Activated naive CD4-positive, alpha-beta T cell treated with Interleukin-2 at 50 U/mL for 16 hours (primary cell): ENCODE measurements around the gene ROM1.

Source experiments
- DNase-seq: peaks from one replicate; pipeline ENCODE4 v3.0.0-alpha.2; 2020

The ROM1 gene

DNA sequence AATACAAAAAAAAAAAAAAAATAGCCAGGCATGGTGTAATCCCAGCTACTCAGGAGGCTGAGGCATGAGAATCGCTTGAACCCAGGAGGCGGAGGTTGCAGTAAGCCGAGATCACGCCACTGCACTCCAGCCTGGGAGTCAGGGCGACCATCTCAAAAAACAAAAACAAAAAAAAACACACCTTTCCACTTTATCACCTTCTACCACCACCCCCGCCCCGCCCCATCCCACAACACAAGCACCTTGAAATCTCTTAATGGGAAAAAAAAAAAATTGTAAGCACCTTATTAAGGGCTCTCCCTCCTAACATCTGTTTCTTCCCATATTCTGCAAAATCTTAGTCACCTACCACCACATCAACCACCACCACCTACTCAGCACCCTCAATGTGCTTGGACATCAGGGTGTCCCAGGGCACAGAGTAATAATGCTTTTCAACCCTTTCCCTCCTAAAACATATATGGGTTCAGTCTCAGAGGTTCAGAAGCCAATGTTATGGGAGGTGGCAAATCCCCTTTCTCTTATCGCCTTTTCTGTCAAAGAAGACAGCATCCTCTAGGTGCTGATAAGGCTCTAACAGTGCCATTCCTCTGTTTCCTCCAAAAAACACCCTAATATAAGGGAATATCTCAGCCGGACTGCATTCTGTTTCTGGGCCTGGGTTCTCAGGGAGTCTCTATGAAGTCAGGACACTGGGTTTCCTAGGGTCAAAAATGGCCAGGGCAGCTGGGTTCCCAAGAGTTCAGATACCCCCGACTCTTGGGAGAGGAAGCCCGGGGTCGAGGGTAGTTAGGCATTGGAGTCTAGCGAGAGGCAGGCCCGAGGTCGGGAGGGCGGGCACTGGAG lies 39.3 kb downstream of the ROM1 start:
- no peak for DNase-seq

DNA sequence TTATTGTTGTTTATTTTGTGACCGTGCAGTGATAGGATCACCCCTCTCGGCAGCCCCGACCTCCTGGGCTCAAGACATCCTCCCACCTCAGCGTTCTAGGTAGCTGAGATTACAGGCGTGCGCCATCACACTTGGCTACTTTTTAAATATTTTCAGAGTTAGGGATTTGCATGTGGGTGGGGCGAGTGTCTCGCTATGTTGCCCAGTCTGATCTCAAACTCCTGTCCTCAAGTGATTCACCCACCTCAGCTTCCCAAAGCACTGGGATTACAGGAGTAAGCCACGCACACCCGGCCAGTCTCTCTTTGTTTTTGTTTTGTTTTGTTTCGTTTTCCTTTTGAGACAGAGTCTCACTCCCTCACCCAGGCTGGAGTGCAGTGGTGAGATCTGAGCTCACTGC lies 41.2 kb downstream of the ROM1 start:
- DNase-seq: no peak

DNA sequence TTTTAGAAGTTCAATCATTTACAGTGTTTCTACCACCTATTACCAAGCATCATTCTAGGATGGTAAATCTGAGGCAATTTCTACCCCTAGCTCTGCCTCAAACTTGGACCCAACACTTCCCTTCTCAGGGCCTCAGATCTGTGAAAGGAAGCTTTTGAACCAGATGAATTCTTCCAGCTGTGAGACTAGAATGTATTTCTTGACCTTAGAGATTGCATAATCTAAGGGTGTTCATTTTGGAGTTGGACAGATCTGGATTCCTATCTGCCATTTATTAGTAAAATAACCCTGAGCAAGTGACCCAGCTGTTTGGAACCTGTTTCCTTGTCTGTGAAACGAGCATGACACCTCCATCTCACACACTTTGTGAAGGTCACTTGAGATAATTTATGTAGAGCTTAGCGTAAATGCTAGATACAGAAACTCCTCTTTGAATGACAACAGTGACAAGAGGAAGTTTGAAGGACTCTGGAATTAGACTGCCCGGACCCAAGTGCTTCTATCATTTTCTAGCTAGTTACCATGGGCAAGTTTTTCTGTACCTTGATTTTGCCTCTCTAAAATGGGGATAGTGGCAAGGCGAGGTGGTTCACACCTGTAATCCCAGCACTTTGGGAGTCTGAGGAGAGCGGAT lies 43.9 kb downstream of the ROM1 start:
- no peak for DNase-seq

GRCh38 chr11:62664405-62665074 lies 51.5 kb downstream of the ROM1 start:
- peak; percentile 53 for DNase-seq
